VCaP (cell line): ENCODE results near the gene XRCC3.
A peak's percentile ranks its signal among the peaks of the same experiment; 100 is the strongest.

Source experiments
- H3K27ac ChIP-seq: fragments of 450-650 bp; 2 replicates; pipeline ENCODE4 v1.5.1; 2017
- CTCF ChIP-seq: fragments of 450-650 bp; conservative IDR thresholded peaks from 2 replicates; pipeline ENCODE4 v1.5.1; 2017; ENCODE audit warnings: mild to moderate bottlenecking, moderate library complexity

XRCC3 gene

GRCh38 chr14:103716091-103716801 is 995 bp upstream of the XRCC3 start:
- TF ChIP-seq CTCF: no peak
- peak overlapping the region; percentile 87 for H3K27ac ChIP-seq

GRCh38 chr14:103714063-103714724 is 1.1 kb downstream of the XRCC3 start:
- H3K27ac ChIP-seq: peak overlapping the region; percentile 87; the same call in 1 of the 2 replicates
- TF ChIP-seq CTCF: no peak

- no peak for TF ChIP-seq CTCF
- no peak overlapping the region for H3K27ac ChIP-seq
Measured at GRCh38 chr14:103713304-103714062, 1.8 kb downstream of the XRCC3 start.

GRCh38 chr14:103712633-103713247 is 2.5 kb downstream of the XRCC3 start:
- TF ChIP-seq CTCF: no peak

GRCh38 chr14:103711516-103712431 is 3.5 kb downstream of the XRCC3 start:
- peak overlapping the region; percentile 51; the same call in 1 of the 2 replicates for H3K27ac ChIP-seq
- TF ChIP-seq CTCF: no peak

More at GRCh38 chr14:103712633-103713247, 2.5 kb downstream of the XRCC3 start:
- H3K27ac ChIP-seq: peak overlapping the region; percentile 51; the same call in 1 of the 2 replicates

GRCh38 chr14:103710771-103711377 is 4.4 kb downstream of the XRCC3 start:
- peak overlapping the region; percentile 51 for H3K27ac ChIP-seq
- TF ChIP-seq CTCF: no peak
